Germinal center (tissue), 1 donor: ENCODE measurements around the gene DYRK2.

Experiments
- DNase-seq: peaks from one replicate; pipeline ENCODE4 v3.0.0; 2012; ENCODE audit warnings: mixed read lengths, low spot score

DYRK2 gene

DNA sequence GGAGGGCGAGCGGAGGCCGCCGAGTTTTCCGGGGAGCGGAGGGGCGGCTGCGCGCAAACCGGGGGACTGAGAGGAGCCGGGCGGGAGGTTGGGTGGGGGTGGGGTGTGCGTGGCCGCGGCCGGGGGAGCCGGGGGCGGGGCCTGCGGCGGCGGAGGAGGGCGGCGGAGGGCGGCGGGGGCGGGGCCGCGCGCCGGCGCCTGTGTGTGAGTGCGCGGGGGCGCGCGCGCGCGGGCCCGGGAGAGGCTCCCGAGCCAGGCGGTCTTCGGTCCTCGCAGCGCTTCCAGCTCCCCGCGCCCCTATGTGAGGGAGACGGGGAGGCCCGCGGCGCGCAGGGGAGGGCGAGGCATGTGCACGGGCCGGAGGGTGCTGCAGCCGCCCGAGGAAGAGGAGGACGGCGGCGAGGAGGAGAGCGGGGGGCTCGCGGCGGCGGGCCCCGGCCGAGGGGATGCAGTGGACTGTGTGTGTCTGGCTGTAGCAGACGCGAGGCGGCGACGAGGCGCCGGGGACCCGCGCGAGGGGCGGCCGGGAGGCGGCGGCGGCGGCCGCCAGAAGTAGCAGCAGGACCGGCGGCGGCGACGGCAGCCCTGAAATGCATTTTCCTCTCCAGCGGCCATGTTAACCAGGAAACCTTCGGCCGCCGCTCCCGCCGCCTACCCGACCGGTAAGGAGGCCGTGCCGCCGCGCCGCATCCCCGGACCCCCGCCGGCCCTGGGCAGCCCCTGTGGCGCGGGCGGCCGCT lies at the start of gene DYRK2:
DYRK2 (plus strand) TSS at position 225 of the 740 bp plus-strand sequence; CDS start at position 614, 389 bp downstream.
- peak; percentile 90 for DNase-seq

DNA sequence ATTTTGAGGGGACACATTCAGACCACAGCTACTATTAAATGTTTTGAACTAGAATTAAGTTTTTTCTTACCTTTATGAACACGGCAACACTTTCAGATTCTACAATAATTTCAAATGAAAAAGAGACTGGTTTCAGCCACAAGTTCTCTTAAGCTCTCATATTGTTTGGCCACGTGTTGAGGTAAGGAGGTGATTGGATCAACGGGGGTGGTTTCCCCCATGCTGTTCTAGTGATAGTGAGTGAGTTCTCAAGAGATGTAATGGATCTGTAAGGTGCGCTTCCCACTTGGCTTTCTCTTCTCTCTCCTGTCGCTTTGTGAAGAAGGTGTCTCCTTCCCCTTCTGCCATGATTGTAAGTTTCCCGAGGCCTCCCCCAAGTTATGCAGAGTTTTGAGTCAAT lies 48.9 kb upstream of the DYRK2 start:
- DNase-seq = no peak

DNA sequence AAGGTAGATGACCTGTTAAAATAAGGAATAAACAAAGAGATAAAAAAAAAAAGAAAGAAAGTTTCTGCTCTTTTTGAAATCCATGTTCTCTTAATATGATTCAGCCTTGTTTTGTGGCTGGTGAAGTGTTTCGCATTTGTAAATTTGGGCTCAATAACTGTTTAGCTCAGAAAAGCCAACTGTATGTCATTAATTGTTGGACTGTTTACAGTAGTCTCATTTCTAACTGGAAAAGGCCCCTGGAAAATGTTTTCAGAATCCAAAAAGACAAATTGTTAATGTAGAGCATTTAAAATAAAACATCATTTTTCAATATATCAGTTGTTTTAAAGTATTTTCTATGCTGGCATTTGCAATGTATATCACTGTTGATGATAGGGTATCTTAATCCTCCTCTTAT lies 47.4 kb upstream of the DYRK2 start:
- DNase-seq = no peak

DNA sequence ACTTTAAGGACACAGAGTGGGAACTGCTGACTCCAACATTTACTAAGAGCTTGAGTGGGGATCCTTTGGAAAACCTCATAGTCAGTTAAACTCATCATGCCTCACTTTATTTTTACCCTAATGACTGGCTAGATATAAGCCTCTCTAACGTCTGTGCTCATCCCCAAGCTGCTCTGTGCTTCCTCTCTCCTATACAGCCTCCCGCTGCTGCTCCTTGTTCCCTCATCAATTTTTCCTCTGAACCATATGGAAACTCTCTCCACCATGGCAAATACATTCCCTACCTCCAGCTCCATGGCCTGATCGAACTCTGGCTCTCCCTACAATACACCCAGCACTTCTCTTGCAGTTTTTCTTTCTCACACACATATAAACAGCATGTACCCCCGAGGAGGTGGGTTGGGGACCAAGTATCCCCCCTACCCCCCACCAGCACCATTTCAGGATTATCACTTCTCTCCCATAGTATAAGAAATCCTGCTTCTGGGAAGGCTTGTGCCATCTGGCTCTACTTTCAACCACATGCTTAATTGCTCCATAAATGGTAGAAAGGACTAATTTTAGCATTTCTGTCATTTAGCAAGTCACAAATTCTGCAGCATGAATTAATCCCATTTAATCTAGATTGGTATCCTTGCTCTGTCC lies 39.2 kb upstream of the DYRK2 start:
- DNase-seq = no peak

DNA sequence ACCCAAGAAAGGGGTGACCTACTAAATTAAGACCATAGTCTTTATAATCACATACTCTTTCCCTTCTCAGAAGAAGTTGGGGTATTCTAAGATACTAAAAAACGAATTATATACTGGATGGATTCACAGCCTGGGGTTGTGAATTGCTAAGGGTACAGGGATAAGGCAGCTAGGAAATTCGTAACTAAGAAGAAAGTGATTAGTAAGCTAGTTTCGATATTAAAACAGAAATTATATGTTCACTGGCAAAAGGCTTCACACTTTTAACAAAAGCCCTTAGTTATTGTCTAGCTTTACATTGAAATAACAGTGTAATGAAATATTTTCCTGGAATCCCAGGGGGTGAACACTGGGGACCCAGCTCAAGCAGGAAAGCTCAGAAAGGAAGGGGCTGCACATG lies 35.5 kb upstream of the DYRK2 start:
- no peak for DNase-seq

GRCh38 chr12:67617629-67618028 lies 30.9 kb upstream of the DYRK2 start:
- DNase-seq = no peak

DNA sequence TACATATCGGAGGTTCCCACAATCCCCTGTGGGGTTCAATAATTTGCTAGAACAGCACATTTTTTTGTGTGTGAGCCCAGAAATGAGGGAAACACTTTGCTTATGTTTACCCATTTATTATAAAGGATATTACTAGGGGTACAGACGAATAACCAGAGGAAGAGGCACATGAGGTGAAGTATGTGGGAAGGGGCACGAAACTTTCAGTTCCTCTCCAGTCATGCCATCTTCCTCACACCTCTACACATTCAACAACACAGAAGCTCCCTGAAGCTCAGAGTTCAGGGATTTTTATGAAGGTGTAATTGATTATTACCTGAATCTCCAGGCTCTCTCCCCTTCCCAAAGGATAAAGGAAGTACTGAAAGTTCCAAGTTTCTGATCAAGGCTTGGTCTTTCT lies 30.2 kb upstream of the DYRK2 start:
- no peak for DNase-seq

GRCh38 chr12:67621112-67621511 lies 27.4 kb upstream of the DYRK2 start:
- DNase-seq = no peak

DNA sequence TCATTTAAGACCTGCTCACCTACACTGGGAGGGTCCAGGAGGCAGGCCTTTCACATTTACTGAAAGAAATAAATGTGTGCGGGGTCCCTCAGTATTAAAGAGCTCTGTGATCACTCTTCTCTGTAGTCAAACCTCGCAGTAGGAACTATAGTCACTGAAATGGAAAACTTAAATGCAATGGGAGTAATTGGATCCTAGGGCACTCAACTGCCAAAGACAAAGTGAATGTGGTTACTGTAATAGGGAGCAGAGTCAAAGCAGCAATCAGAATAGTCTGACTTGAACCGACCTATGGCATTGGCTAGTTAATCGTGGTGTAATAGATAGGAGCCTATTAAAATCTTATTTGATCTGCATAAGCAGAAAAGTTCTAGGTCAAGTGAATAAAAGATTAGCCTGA lies 26.6 kb upstream of the DYRK2 start:
- no peak for DNase-seq

- DNase-seq = no peak
Observed at GRCh38 chr12:67623259-67623658, 25.3 kb upstream of the DYRK2 start.

DNA sequence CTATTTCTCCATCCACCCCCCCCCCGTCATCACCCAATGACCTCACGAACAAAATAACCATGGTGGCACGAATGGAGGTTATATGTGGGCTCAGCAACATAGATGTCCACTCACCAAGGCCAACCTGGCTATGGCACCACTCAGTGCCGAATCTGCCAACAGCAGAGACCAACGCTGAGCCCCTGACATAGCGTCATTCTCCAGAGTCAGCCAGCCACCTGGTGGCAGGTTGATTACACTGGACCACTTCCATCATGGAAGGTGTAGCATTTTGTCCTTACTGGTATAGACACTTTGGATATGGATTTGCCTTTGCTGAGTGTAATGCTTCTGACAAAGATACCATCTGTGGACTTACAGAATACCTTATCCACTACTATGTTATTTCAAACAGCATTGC lies 24.2 kb upstream of the DYRK2 start:
- no peak for DNase-seq

DNA sequence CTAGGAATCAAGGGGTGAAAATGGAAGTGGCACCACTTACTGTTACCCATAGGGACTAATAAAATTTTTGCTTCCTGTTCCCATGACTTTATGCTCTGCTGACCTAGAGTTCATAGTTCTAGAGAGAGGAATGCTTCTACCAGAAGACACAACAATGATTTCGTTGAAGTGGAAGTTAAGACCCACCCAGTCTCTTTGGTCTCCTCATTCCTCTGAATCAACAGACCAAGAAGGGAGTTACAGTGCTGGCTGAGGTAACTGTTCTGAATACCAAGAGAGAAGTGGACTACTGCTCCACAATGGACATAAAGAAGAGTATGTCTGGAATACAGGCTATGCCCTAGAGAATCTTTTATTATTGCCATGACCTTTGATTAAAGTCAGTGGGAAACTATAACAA lies 23.5 kb upstream of the DYRK2 start:
- DNase-seq = no peak

DNA sequence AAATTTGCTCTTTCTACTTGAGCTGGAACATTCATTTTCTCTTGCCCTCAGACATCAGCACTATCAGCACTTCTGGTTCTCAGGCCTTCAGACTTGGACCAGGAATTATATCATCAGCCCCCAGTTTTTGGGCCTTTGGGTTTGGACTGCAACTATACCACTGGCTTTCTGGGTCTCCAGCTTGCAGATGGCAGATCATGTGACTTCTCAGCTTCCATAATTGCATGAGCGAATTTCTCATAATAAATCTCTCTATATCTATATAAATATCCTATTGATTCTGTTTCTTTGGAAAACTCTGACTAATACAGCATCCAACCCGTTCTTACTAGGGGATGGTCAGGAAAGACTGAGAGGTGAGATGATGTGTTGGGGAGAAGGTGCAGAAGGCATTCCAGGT lies 22.4 kb upstream of the DYRK2 start:
- DNase-seq = no peak

GRCh38 chr12:67630373-67631088 lies 18.0 kb upstream of the DYRK2 start:
- peak; percentile 73 for DNase-seq

DNA sequence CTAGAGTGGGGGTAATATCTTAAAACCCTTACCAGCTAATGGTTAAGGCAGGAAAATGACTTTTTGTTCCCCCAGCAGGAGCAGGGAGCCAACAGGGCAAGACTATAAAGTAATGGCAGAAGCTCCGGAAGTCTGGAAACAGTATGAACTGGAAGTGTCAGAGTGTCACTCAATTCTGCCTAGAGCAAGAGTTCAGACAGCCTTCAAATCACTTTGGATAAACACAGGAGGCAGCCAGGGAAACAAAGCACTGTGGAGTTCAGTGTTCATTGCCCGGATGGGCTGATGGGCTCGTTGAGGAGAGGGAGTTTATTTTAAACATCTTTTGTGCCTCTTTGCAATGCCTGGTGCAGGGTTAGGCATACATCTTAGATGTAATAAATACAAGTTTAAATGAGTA lies 16.5 kb upstream of the DYRK2 start:
- DNase-seq = no peak

DNA sequence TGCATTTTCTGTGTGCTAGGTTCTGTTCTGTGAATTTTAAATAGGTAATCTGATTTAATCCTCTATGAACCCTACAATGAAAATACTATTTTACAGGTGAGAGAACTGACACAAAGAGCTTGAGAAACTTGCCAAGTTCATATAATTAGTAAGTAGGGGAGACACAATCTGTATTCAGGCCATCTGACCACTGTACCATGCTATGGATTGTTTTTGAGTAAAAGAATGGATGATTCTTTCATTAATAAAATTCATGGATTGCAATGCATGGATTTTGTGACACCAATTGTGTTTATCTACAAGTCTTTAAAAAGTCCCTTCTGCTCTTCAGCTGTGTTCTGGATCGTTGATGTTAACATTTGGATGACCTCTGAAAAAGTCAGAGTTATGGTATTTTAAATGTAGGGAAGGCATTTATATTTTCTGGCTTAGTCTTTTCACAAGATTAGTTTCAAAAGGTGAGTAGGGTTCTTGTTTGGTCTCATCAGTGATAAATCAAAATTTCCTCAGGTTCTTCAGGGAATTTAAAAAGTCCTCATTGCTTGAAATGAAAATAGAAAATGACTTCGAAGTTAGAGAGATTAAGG lies 15.4 kb upstream of the DYRK2 start:
- no peak for DNase-seq

- DNase-seq = no peak
Observed at GRCh38 chr12:67633708-67634107, 14.8 kb upstream of the DYRK2 start.

- no peak for DNase-seq
Observed at GRCh38 chr12:67634303-67634761, 14.2 kb upstream of the DYRK2 start.

DNA sequence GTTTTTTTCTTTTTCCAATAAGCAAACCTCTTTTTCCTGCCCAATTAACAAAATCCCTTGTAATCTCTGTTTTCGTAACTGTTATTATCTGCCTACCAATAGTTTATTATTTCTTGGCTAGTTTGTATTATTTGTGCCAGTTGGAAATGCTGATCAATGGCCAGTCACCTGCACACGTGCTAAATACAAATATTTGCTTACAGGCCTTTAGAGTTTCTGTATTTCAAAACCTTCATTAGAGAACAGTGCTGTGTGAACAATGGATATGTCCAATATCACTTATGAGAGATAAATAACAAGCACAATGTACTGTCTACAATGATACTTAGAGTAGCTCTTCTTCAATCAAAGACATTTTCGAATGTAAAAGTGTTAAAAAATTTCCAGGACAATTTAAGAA lies 10.8 kb upstream of the DYRK2 start:
- DNase-seq = no peak

DNA sequence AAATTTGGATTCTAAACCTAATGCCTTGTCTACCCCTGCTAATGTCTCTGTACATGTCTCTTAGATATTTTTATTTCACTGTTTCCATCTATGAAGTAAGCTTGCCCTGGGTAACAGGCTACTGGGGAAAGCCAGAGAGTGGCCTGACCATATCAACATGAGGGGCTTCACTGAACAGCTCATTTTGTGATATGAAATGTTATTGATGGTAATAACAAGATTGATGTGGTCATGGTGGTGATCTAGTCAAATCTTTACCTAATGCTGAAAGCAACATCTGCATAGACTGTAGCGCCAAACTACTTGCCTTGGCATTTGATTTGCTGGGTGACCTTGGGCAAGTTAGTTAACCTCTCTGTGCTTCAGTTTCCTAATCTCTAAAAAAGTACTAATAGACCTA lies 9.9 kb upstream of the DYRK2 start:
- no peak for DNase-seq

GRCh38 chr12:67640863-67641262 lies 7.7 kb upstream of the DYRK2 start:
- DNase-seq = no peak

DNA sequence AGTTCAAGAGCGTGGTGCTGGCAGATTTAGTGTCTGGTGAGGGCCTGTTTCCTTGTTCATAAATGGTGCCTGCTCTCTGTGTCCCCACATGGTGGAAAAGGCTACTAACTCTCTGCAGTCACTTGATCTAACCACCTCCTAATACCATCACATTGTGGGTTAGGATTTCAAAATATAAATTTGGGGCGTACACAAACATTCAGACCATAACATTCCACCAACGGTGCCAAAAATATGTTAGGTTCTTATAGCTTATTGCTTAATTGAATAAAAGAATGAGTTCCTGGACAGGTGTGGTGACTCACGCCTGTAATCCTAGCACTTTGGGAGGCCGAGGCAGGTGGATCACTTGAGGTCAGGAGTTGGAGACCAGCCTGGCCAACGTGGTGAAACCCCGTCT lies 3.4 kb upstream of the DYRK2 start:
- DNase-seq = no peak

DNA sequence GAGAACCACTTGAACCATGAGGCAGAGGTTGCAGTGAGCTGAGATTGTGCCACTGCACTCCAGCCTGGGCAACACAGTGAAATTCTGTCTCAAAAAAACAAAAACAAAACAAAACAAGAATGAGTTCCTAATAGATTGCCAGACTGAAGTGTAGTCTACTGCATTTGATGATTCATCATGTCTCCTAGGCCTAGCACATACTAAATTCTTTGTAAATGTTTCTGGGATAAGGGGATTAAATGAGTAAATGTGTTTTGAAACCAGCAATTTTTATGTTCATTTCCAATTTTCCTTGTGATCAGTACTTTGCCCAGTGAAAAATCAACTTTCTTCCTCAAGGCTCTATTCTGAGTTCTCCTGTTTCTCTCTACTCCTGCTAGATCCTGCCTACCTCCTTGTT lies 2.9 kb upstream of the DYRK2 start:
- no peak for DNase-seq
